Measurements from ENCODE around the gene MAPK8.

GRCh38 chr10:48316236-48316635, 9.8 kb downstream of the MAPK8 start:
- TF ChIP-seq CTCF (IDR thresholded peaks at IDR 0.05) (no peak), POLR2A (IDR thresholded peaks at IDR 0.05) (no peak), POLR2AphosphoS5 (IDR thresholded peaks at IDR 0.05; ENCODE audit: insufficient read depth in 1 of 2, low read depth in 1 of 2) (no peak)
